Right ventricle myocardium superior (tissue), 1 donor: ENCODE results near the gene DLGAP3. TPM values are rescaled to one million over a fixed set of nuclear protein-coding genes. Genes with fewer than 3 reads are reported as not detected.

ENCODE experiments used
- ATAC-seq: fragments of 200-7000 bp; cut with Tn5 transposase; one replicate; pipeline ENCODE4 v1.9.1; 2020; ENCODE audit warnings: mild to moderate bottlenecking; ENCODE audit not compliant: poor library complexity
- DNase-seq: peaks from one replicate; pipeline ENCODE4 v3.0.0-alpha.2; 2020
- intact Hi-C: fragments of 100-400 bp; cut with DNase I; formaldehyde crosslinking; loops from one replicate; pipeline ENCODE4 v1.11.2; 2022
- total RNA-seq: library from RNA; stranded (reverse); fragmentation: NEBNext Ultra II Directional; extraction: Animal tissue kit (Norgen Biotek cat#: 25700); gene quantifications from one replicate; pipeline ENCODE4 v1.2.1, GENCODE V29; 2021
- donor health status: DM: no; HTN: yes; CAD: no; lungs with severe emphysema.

DLGAP3 gene
- total RNA-seq, 1 donor from 2014 or later: 0.08 TPM

DNA sequence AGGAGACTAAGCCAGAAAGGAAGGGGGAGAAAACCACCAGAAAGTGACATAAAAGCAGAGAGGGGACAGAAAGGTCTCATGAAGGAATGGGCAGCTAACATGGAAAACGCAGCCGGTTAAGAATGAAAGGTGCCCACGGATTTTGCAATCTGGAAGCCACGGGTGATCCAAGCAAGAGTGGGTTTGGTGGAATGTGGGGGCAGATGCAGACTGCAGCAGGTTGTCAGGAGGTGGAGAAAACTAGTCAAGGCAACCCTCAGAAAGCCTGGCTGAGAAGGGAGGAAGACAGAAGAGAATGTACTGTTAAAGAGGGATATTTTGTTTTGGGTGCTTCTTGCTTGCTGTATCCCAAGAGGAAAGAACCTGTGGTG is 57.3 kb downstream of the DLGAP3 start:
- intact Hi-C loops: no loop called here
- ATAC-seq (no peak), DNase-seq (no peak)

DNA sequence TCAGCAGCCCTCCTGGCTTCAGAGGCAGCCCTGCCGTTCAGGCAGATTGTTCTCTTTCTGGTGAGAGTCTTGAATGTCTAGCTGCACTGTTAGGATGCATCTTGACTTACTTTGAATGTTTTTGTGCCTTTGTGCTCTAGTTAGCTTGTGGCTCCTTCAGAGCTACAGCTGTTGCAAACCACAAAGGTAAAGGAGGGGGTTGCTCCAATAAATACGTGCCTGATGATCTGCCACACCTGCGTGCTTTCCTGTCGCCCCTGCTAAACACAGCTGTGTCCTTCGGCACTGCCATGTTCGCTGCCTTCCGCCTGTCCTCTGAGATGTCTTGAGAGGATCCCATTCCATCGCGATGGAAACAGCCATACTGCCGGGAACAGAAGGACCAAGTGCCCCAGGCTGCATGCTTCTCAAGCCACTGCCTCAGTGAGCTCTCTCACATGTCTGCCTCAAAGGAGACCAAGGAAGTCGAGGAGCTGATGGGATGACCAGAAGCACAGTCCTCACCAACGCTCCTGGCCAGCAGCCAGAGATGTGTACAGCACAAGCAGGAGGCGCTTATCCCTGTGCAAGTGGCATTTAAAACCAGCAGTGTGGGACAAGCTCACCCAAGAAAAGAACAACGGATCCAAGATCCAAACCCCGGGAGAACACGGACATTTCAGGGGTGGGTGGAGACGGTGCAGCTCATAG is 57.9 kb downstream of the DLGAP3 start:
- DNase-seq (no peak), ATAC-seq (no peak)
- intact Hi-C loops: no loop called here

DNA sequence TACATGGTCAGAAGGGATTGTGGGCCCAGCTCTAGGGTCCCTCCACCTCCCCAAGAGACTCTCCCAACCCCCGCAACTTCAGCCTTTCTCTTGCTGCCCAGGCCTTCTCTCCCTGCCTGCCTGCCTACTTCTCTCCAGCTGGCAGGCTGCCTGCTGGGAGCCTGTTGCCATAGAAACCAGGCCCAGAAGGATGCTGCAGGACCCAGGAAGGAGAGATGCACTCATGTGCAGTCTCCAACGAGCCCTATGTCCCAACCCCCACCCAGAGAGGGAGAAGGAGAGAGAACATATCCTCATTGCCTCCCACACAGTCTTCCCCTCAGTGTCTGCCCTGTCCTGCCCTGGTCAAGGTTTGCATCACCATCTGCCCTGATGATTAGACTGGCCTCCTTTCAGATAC is 59.1 kb downstream of the DLGAP3 start:
- no peak for DNase-seq
- intact Hi-C loops: no loop called here
- no peak for ATAC-seq

DNA sequence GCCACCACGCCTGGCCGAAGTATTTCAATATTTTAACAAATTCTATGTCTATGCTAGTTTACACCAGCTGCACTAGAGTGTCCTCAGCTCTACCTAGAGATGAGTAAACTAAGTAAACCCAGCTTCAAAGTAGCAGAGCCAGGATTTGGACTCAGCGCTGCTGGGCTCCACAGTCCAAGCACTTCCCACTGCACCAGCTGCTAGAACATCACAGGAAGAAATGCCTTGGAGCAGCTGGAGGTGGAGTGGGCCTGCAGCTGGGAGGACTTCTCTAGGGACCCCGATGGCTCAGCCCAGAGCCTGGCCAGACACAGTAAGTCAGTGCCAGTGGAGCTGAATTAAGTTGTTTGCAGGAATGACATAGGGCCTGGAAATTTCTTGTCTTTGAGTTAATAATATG is 59.7 kb downstream of the DLGAP3 start:
- intact Hi-C loops: loop anchor here (5.0 to 10.0 kb wide), 2 partner anchors 82 to 115 kb away; partner anchors contain the start of gene TMEM35B
- ATAC-seq: no peak
- DNase-seq: no peak

DNA sequence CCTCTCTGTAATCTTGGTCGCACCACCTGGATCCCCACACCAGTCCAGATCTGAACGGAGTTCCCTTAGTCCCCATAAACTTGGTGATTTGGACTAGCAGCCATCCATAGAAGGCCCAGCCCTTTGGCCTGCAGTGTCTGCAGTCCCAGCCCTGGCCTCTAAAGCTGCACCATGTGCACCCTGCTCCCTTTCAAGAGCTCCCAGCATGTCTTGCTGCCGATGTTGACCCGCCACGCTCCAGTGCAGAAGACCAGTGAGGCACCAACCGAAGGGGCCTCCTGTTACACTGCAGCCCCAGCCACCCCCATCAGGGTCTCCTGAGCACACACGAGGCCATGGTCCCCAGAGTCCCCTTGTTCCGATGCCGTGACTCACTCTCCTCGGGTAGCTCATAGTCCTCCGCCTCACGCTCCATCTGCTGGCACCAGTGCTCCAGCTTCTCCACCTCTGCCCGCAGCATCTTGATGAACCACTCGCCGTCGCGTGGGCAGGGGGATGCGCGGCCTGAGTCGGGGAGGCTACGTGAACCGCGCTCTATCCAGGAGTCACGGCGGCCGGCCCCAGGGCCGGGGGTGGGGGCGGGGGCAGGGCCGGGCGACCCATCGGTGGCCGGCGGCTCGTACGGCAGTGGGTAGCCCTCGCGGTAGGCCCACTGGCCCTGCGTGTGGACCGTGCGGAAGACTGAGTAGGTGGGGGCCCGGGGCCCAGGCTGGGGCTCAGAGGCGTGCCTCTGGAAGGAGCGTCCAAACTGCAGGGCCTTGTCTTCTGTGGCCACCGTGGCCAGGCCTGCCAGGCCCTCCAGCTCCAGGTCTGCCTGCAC is 61.0 kb downstream of the DLGAP3 start:
- DNase-seq (no peak), ATAC-seq (no peak)
- intact Hi-C loops: loop anchor here (5.0 to 10.0 kb wide), 2 partner anchors 81 to 116 kb away; partner anchors contain the start of gene TMEM35B

DNA sequence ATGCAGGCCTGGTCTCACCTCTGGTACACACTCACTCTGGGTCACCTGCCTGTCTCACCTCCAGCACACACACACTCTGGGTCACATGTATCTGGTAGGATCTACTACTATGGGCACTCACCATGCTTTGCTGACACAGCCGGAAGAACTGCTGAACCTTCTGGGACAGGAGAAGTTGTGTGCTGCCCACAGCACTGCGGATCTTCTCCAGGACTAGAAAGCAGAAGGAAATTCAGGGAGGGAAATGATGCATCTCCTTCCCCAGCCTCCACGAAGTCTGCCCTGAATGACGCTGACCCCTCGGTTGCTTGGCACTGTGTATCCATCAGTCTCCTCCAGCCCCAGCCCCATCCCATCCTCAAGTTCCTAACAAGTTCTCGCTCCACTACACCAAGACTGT is 62.0 kb downstream of the DLGAP3 start:
- ATAC-seq (peak; percentile 14), DNase-seq (peak; percentile 49)
- intact Hi-C loops: loop anchor here (5.0 to 10.0 kb wide), 2 partner anchors 80 to 117 kb away; partner anchors contain the start of gene TMEM35B

DNA sequence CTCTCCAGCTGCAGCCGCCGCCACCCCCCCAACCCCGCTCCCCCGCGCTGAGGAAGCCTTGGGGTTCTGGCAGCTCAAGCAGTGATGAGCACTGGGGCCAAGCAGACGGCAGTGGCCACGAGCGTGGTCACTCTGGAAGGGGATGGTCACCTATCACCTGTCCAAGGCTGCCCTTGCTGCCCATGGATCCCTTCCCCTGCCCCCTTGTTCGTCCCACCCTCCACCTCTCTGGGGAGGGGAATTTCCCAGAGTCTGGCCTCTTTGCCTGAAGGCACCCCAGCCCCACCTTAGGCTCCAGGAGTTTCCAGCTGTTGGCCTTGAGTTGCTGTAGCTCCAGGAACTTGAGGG is 62.7 kb downstream of the DLGAP3 start:
- no peak for ATAC-seq
- DNase-seq: no peak
- intact Hi-C loops: loop anchor here (5.0 to 10.0 kb wide), 2 partner anchors 79 to 118 kb away; partner anchors contain the start of gene TMEM35B

DNA sequence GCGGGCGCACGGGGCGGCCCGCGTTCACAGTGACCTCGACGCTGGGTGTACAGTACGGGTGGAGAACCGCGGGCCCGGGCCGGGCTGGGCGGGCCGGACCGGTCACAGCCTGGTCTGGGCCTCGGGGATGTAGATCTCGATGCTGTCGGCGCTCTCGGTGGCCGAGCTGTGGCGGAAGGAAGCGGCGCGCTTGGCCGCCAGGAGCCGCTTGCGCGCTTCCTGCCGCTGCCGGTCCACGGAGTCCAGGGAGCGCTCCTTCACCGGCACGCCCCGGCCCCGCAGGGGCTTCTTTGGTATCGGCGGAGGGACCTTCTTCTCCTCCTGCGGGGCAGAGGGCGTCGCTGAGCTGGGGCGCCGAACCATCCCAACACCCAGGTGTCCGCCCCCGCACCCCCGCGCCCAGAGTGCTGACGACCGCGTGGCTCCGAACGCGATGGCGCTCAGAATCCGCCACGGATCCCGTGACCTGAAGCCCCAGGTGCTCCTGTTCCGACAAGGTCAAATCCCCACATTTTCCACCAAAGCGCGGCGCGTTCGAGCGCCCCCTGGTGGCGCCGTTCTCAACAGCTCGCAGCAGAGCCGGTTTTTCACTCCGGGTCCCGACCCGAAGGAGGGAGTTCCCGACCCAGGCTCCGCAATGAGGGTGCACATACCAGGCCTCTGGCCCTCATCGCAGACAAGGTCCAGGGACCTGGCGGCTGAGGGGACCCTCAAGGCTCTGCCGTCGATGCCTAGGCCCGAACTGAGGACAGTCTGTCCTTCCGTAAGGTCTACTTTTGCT is 63.3 kb downstream of the DLGAP3 start:
- intact Hi-C loops: loop anchor here (5.0 to 10.0 kb wide), 2 partner anchors 79 to 119 kb away; partner anchors contain the start of gene TMEM35B
- DNase-seq (peak; percentile 94), ATAC-seq (peak; percentile 91)

DNA sequence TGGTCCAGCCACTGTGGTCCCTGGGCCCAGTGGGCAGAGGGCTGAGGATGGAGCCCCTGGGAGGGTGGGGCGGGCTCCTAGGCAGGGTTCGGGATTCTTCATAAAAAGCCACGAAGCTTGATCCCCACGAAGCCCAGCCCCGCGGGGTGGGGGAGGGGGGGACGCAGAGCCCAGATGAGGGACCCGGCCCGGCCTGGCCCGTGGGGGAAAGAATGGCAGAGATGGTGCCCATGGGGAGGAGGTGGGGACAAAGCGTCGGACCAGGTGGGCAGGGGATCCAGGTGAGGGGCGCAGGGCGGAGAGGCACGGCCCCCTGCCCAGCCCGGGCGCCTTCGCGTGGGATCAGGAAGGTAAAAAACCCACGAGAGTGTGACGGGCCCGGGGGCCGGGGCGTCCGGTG is 63.9 kb downstream of the DLGAP3 start:
- intact Hi-C loops: loop anchor here (5.0 to 10.0 kb wide), 2 partner anchors 78 to 119 kb away; partner anchors contain the start of gene TMEM35B
- no peak for DNase-seq
- ATAC-seq: no peak

DNA sequence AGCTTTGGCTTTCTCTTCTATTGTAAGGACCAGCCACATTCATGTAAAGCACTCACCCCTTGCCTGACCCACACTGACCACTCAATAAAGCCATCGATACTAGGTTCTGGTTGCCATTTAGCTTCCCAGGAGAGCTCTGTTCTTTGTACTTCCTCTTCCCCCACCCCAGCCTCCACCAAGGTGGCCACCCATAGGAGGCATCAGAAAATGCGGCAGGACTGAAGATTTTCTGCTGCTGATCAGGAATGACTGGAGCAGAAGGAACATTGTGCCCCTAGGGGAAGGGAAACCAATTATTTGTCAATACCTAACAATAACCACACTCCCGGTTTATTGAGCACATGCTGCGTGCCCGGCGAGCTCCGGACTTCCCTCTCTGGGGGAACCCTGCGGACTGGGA is 64.7 kb downstream of the DLGAP3 start:
- ATAC-seq (no peak), DNase-seq (no peak)
- intact Hi-C loops: loop anchor here (5.0 to 10.0 kb wide), 2 partner anchors 77 to 120 kb away; partner anchors contain the start of gene TMEM35B

DNA sequence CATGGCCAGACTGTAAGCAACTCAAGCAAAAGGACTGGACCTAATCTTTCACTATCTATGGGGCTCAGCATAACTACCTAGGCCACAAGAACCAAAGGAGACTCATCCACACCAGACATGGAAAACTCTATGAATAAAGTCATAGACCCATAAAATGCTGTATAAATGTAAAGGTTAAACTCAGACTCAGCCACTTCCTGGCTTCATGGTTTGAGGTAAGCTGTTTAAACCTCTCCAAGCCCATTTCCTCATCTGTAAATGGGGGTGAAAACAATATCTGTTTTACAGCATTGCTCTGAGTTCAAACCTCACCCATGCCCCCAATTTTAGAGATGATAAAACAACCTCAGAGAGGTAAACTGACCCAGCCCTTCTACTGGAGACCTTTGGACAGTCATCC is 65.9 kb downstream of the DLGAP3 start:
- ATAC-seq (no peak), DNase-seq (no peak)
- intact Hi-C loops: loop anchor here (10.0 kb wide), 1 partner anchor 121 kb away; the partner anchor contains the start of gene TMEM35B

DNA sequence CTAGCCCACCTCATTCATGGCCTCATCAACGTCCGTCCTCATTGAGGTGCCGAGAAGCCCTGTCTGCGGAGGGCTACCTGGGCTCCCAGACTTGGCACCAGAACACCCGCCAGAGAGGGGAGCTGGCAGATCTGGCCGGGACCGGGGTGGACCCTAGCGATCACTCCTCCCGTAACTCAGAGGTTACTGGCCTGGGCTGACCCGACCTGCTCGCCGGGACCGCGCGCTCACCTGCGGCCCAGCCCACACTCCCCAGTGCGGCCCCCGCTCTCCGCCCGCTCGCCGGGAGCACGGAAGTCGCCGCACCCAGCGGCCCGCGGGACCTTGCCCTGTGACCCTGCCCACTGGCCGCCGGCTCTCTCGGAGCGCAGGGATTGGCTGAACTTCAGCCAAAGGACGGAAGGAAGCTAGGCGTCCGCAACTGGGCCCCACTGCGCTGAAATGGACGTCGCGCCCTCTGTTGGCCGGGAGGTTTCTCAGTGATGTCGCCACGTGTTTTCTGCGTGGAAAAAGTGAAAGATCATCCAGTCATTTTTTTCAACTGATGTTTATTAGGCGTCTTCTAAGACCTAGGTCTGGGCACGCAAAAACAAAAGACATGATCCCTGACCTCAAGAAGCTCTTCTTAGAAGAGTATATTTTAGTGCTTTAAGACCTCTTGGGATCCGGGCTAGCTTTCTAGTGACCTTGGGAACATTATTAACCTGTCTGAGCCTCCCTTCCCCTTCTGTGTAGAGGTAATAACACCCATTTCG is 69.8 kb downstream of the DLGAP3 start, which contains the start of gene SMIM12:
TSS of gene SMIM12 (minus strand) at position 304 of the 755 bp plus-strand sequence. CDS start 3,772 bp downstream, outside the sequence.
- DNase-seq: peak; percentile 96
- intact Hi-C loops: loop anchor here (10.0 kb wide), 1 partner anchor 125 kb away; the partner anchor contains the start of gene TMEM35B
- peak; percentile 99 for ATAC-seq

DNA sequence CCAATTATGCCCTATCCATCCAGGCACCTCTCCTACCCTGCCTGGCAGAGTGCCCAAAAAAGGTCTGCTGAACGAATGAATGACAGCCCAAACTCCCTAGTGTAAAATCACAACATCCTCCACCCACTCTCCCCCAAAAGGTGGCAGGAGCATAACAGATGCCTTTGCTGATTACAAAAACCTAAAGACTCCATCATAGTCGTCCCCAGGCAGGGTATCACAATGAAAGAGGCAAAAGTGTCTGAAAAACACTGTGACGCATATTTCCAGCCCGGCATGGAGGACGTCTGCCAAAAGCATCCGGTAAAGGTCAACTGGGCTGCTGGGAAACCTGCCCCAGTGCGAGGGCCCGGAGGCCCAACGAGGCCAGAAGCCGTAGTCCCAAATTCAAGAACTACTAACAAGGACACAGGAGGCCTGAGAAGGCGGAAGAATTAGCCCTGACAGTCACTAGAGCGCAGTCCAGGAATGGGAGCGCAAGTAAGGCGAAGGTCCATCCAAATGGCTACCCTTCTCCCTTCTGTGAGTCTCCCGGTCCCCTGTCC is 70.5 kb downstream of the DLGAP3 start:
- DNase-seq (no peak), ATAC-seq (peak; percentile 32)
- intact Hi-C loops: no loop called here

DNA sequence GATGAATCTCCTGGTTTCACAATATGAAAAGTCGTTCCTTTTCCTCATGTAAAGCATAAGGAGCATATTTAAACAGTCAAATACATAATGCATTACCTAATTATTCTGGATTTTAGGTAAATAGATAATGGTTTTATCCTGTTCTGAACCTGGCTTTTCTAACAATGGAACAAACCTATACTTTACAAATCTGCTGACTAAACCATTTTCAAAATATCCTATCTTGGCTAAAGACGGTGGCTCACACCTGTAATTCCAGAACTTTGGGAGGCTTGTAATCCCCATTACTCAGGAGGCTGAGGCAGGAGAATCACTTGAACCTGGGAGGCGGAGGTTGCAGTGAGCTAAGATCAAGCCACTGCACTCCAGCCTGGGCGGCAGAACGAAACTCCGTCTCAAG is 72.8 kb downstream of the DLGAP3 start:
- intact Hi-C loops: no loop called here
- DNase-seq: no peak
- ATAC-seq: no peak

DNA sequence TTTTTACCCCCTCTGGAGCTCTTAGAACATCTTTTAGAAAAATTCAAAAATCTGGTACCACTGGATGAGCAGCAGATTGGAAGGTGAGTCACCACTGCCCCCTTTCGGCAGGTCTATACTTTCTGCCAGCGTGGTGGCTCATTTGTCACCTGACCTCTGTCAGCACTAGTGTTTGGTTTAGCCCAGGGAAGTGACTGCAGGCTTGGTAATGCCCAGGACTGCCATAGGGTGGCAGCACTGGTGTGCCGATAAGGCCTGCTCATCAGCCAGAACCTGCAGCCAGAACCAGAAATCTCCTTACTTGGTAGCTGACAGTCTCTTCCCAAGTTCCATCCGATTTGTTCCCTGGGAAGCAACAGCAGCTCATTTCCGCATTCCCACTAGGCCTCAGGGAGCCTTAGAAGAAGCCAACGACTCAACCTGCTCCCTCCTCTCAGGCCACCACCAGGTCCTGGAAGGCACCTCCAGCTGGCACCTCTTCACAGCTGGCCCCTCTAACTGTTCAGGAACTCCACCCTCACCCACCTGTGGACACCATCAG is 76.7 kb downstream of the DLGAP3 start:
- ATAC-seq (peak; percentile 93), DNase-seq (peak; percentile 89)
- intact Hi-C loops: loop anchor here (2.0 kb wide), 1 partner anchor 66 kb away; no protein-coding TSS in a partner anchor

DNA sequence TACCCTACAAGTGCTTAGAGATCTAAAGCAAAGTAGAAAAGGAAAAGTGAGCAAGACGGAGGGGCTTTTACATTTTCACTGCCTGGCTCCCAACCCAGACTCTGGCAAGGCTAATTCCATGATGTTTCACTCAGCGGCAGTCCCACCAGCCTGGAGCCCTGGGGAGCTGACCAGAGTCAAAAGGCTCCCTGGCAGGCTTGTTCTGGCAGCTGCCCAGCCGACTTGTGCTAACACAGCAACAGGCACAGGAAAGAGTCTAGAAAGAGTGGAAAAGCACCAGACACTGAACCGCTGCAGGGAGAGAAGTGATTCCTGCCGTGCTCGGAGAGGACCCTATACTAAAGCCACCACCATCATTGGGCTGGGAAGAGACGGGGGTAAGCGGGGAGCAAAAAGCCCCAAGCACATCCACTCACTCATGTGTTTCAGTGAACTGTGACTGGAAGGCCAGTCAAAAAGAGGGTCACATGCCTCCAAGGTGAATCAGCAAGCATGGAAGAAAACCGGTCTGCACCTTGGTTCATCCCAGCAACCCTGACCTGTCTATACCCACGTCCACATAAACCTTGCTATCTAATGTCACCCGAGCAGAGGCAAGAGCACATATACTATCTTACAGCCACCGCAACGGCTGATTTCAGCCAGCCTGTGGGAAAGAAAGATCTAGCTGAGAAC is 77.9 kb downstream of the DLGAP3 start:
- DNase-seq (peak; percentile 87), ATAC-seq (peak; percentile 46)
- intact Hi-C loops: loop anchor here (2.0 kb wide), 1 partner anchor 65 kb away; no protein-coding TSS in a partner anchor

DNA sequence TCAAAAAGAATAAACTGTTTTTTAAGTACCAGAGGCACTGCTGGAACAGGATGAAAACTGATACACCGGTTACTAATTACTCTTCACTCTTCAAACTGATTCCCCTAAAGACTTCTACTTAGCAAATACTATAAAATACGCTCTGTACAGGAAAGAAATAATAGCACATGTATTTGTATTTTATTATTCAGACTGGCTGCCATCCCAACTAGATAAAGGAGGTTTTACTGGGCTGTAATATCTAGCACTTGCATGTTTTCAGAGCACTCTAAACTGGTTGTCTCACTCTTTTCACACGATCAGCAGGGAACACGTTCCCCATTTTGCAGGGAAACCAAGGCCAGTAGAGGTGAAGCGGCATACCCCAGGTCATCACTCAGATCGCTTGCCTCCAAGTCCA is 79.1 kb downstream of the DLGAP3 start:
- ATAC-seq (no peak), DNase-seq (no peak)
- intact Hi-C loops: no loop called here
